ENCODE results near the gene DMRT3. TPM values are rescaled to one million over a fixed set of nuclear protein-coding genes. Genes with fewer than 3 reads are reported as not detected.
"Not testable (repeated sequence)": the region's sequence is repeated elsewhere in the genome, so short reads cannot be mapped to it uniquely, and the experiment has no call there.

Gene DMRT3
- total RNA-seq, 1 donor from 2014 or later: not detected

DNA sequence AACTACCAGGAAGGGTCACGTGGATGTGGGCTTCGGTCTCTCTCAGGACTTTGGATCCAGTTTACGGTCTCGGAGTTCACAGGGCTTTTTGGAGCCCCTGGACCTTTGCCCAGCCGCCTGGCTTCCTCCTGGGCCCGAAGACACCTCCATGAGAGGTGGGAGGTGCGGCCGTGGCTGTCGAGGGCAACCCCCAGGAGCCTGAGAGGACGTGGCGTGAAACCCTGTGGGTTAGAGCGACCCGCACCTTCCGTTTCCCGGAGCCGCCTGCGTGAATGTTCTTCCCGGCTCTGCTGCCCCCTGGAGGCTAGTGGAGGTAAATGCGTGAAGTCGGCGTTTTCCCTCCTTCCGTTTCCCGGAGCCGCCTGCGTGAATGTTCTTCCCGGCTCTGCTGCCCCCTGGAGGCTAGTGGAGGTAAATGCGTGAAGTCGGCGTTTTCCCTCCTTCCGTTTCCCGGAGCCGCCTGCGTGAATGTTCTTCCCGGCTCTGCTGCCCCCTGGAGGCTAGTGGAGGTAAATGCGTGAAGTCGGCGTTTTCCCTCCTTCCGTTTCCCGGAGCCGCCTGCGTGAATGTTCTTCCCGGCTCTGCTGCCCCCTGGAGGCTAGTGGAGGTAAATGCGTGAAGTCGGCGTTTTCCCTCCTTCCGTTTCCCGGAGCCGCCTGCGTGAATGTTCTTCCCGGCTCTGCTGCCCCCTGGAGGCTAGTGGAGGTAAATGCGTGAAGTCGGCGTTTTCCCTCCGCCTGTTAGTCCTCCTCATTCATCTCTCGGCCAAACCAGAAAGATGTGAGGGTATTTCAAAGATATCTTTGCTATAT, 22.1 kb downstream of the DMRT3 start:
- intact Hi-C loops (cut with micrococcal nuclease): not testable (repeated sequence)

DNA sequence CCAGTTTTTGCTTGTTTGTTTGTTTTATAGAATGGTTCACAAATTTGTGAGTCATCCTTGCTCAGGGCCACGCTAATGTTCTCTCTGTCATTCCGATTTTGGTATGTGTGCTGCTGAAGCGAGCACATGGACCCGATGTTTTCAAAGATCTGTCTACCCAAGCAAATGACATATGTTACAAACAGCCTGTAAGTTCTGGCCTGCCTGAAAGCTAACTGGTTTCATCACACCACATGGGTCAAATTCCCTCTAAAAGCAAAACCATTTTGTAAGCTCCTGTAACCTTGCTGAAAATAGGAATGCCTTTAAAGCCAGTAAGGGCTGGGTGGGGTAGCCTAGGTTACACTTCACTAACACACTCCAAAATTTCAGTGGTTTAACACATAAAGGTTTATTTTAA, 25.4 kb downstream of the DMRT3 start:
- intact Hi-C loops (cut with micrococcal nuclease): no loop called here

DNA sequence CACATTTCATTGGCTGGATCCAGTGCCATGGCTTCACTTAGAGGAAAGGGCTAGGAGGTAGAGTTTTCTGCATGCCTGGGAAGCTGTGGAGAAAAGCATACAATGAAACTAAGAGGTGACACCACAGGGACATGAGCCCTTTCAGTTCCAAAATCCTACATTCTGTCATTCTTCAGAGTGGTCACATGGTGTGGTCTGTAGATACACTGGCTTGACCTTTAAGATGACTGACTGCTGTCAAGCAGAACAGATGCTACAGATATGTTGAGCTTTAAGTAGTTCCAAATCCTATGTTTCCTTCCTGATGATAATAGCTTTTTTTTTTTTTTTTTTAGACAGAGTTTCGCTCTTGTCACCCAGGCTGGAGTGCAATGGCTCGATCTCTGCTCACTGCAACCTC, 26.2 kb downstream of the DMRT3 start:
- intact Hi-C loops (cut with micrococcal nuclease): no loop called here

- intact Hi-C loops (cut with micrococcal nuclease): loop anchor here (1.0 kb wide), 2 partner anchors 112 to 392 kb away; no protein-coding TSS in a partner anchor
Measured at GRCh38 chr9:1005043-1005667, 28.7 kb downstream of the DMRT3 start.

GRCh38 chr9:1007312-1007711, 30.9 kb downstream of the DMRT3 start:
- intact Hi-C loops (cut with micrococcal nuclease): no loop called here

- intact Hi-C loops (cut with micrococcal nuclease): no loop called here
Measured at GRCh38 chr9:1008216-1008615, 31.8 kb downstream of the DMRT3 start.

DNA sequence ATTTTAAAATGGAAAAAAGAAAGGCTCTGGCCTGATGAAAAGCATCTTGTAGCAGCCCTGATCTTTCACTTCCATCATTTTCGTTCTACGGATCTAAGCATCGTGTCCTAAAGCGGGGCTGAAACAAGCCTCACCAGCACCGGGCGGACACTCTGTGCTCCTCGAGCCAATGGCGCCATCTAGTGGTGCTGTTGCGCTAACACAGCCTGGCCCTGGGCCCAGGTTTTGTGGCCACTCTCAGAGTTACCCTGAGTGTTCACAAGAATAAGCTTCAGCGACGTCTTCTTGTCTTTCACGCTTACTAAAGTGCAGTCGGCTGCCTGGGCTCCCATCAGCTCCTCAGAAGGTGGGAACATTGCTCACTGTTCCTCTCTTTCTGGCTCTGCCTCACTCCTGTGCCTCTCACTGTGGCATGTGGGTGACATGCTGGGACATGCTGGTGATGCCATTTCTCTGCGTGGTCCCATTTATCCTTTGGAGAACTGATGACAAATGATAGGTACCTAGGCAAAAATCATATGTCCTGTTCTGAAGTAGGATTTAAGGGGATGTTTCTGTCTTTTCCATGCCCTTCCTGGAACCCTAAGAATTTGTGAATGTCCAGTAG, 32.7 kb downstream of the DMRT3 start:
- intact Hi-C loops (cut with micrococcal nuclease): loop anchor here (1.0 kb wide), 2 partner anchors 116 to 396 kb away; no protein-coding TSS in a partner anchor

DNA sequence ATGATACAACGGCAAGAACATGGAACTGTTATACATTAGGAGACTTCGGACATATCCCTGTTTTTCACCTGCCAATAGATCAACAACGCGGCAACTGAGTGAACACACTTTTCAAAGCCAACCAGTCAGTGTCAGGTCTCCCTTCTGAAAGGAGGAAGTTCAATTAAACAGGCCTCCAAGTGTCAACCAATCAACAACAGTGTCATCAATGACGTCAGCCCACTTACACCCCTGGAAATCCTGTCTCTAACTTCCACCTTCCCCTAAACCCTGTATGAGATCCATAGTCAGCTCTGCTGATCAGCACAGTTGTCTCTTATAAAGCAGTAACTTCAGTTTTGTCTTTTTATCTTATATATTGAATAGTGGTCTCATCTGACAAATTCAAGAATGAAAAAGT, 36.6 kb downstream of the DMRT3 start:
- intact Hi-C loops (cut with micrococcal nuclease): no loop called here

- intact Hi-C loops (cut with micrococcal nuclease): no loop called here
Measured at GRCh38 chr9:1014225-1014624, 37.8 kb downstream of the DMRT3 start.

- intact Hi-C loops (cut with micrococcal nuclease): no loop called here
Measured at GRCh38 chr9:1014640-1015039, 38.2 kb downstream of the DMRT3 start.

GRCh38 chr9:1018121-1018520, 41.7 kb downstream of the DMRT3 start:
- intact Hi-C loops (cut with micrococcal nuclease): loop anchor here (1.0 kb wide), 1 partner anchor 383 kb away; no protein-coding TSS in a partner anchor

- intact Hi-C loops (cut with micrococcal nuclease): no loop called here
Measured at GRCh38 chr9:1024112-1024511, 47.7 kb downstream of the DMRT3 start.

DNA sequence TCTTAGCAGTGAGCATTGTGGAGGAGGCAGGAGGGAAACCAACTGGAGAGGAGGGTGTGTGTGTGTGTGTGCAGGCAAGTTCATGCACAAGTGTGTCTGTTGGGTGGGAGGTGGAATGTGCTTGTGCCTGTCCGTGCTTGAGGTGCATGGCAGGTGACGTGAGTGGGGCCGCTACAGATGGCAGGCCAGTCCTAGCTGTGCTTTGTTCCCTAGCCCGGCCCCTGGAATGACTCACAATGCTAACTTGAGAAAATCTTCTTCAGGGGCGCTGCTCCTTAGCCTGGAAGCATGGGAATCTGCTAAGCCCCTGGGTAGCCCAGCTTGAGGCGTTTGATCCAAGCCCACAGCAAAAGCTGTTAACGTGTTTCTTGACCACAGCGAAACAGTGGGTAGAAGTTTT, 48.7 kb downstream of the DMRT3 start:
- intact Hi-C loops (cut with micrococcal nuclease): no loop called here

GRCh38 chr9:1026219-1026618, 49.8 kb downstream of the DMRT3 start:
- intact Hi-C loops (cut with micrococcal nuclease): no loop called here

DNA sequence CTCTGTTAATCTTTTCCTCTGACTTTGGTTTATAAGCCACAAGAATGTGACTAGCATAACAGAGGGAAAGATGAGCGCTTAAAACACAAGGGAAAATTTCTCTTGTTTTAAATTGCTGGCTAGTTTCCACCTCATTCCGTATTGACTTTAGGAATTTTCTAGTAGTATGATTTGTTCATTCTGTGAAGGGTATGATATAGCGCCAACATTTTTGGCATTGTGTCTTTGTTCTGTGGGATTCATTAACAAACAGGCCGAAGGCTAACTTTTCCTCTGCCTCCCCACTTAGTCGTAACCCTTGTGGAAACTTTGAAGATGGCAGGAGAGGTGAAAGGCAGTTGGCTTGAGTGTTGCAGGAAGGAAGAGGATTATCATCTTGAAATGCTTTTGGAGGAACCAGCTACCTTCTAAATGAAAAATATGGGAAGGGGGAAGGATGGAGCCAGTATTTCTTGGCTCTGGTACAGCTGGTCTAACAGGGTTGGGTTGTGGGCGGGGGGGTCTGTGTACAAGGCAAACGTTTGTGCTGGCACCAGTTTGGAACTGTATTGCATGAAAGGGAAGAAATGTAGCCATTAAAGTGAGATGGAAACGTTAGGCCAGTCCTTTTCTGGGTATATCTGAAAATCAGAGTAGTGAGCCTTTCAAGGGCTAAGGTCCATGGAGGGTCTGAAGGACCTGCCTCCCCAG, 52.2 kb downstream of the DMRT3 start:
- intact Hi-C loops (cut with micrococcal nuclease): no loop called here

DNA sequence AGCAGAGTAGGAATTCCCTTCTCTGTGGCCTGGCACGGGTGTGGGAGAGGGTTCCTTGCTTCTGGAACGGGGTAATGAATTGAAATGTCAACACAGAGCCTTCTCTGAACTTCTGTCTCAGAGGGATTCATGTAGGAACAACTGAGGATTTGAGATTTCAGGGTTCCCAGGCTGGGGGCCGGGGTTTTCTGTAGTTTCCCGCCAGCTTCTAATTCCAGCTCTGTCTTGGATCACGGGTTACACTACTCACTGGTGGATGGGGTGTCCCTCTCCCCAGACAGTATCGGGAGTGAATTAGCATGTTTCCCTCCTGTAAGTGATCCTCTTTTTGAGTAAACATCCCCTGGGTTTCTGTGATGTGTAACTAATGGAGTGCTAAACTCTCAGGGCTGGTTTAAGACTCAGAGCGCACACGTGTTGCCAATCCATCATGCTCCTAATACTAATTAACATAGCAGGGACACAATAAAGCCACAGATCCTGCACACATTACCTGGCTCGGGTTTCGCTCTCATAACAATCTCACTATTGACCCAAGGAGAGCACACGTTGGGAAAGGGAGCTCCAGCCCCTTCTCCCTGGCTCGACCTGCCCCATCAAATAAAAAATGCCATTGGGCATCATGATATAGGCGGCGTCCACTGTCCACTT, 55.6 kb downstream of the DMRT3 start:
- intact Hi-C loops (cut with micrococcal nuclease): no loop called here

DNA sequence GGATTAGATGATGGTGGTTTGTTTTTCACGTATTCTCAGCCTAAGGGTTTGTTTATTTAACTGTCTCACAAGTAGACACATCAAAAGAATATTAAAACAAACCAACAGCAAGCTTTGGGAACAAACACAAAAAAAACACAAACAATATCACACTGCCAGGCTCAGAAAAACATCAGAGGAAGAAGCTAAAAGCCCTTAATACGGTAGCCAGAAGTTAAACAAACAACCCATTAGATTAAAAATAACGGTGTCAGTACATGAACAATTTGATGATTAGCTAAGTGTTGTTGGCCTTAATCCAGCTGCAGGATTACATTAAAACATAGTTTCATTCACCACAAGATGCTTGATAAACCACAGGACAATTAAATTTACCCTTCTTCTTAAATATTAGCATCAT, 57.8 kb downstream of the DMRT3 start:
- intact Hi-C loops (cut with micrococcal nuclease): no loop called here

- intact Hi-C loops (cut with micrococcal nuclease): no loop called here
Measured at GRCh38 chr9:1039589-1039988, 63.1 kb downstream of the DMRT3 start.

Data from T-helper 1 cell treated with Interleukin-12 subunit alpha and Interleukin-12 subunit beta and Interleukin-4 antibody, amounts not matched to agents 30 ng/mL and 1 ng/mL, for 36 hours (primary cell).